Neuronal stem cell (in vitro differentiated cells): Measurements from ENCODE around the gene NHLRC4.

ENCODE experiments used
- DNase-seq: peaks from one replicate; pipeline ENCODE4 v3.0.0-alpha.2; 2013; ENCODE audit warnings: low spot score
- H2AFZ ChIP-seq: one replicate; pipeline ENCODE4 v1.6.1; 2013; ENCODE audit warnings: mild to moderate bottlenecking, low read length, inconsistent platforms
- H2AK5ac ChIP-seq: 2 replicates; pipeline ENCODE4 v1.6.1; 2013; ENCODE audit warnings: low read depth, mild to moderate bottlenecking, inconsistent platforms, low read length, moderate library complexity, mixed read lengths
- H2BK120ac ChIP-seq: 2 replicates; pipeline ENCODE4 v1.6.1; 2013; ENCODE audit warnings: low read depth, mild to moderate bottlenecking, inconsistent platforms, low read length, moderate library complexity, mixed read lengths
- H2BK12ac ChIP-seq: one replicate; pipeline ENCODE4 v1.6.1; 2013; ENCODE audit warnings: low read length, inconsistent platforms
- H2BK15ac ChIP-seq: 2 replicates; pipeline ENCODE4 v1.6.1; 2013; ENCODE audit warnings: mild to moderate bottlenecking, low read length, inconsistent platforms, mixed read lengths
- H2BK5ac ChIP-seq: one replicate; pipeline ENCODE4 v1.6.1; 2013; ENCODE audit warnings: inconsistent platforms, mild to moderate bottlenecking, low read length, moderate library complexity
- H3K14ac ChIP-seq: one replicate; pipeline ENCODE4 v1.6.1; 2013; ENCODE audit warnings: low read length, inconsistent platforms
- H3K18ac ChIP-seq: 2 replicates; pipeline ENCODE4 v1.6.1; 2013; ENCODE audit warnings: low read length, inconsistent platforms
- H3K23ac ChIP-seq: 2 replicates; pipeline ENCODE4 v1.6.1; 2013; ENCODE audit warnings: low read depth, mild to moderate bottlenecking, mixed read lengths, low read length, inconsistent platforms; ENCODE audit not compliant: poor library complexity
- H3K27ac ChIP-seq: replicated peaks from 3 replicates; pipeline ENCODE4 v1.5.1; 2013; ENCODE audit warnings: low read length, inconsistent platforms
- H3K27me3 ChIP-seq, 3 experiments: 2 replicates each; pipeline ENCODE4 v1.6.1; 2013; ENCODE audit warnings: low read length in 3 of 3, mild to moderate bottlenecking in 2 of 3, inconsistent platforms in 1 of 3, low read depth in 1 of 3, mixed read lengths in 1 of 3, moderate library complexity in 1 of 3; ENCODE audit not compliant: control insufficient read depth in 3 of 3, insufficient read depth in 3 of 3
- H3K36me3 ChIP-seq, 2 donors: replicated peaks in 1 of 2; 2 replicates each; pipeline ENCODE4 v1.6.1; 2013; ENCODE audit warnings: low read length in 2 of 2; ENCODE audit not compliant: control insufficient read depth in 2 of 2, insufficient read depth in 2 of 2
- H3K4ac ChIP-seq: 2 replicates; pipeline ENCODE4 v1.6.1; 2013; ENCODE audit warnings: inconsistent platforms, mild to moderate bottlenecking, low read length, moderate library complexity
- H3K4me1 ChIP-seq, 2 donors: 1 replicate in 1 of 2; 2 replicates in 1 of 2; pipeline ENCODE4 v1.6.1; 2013; ENCODE audit warnings: low read length in 2 of 2, low read depth in 1 of 2; ENCODE audit not compliant: control insufficient read depth in 2 of 2, insufficient read depth in 1 of 2
- H3K4me2 ChIP-seq: one replicate; pipeline ENCODE4 v1.6.1; 2013; ENCODE audit warnings: mild to moderate bottlenecking, low read length, inconsistent platforms; ENCODE audit not compliant: insufficient read depth, poor library complexity, severe bottlenecking
- H3K4me3 ChIP-seq, 2 donors: 2 replicates each; pipeline ENCODE4 v1.5.1; 2013; ENCODE audit warnings: low read length in 2 of 2, mild to moderate bottlenecking in 2 of 2, inconsistent platforms in 1 of 2, moderate library complexity in 1 of 2
- H3K79me1 ChIP-seq: one replicate; pipeline ENCODE4 v1.6.1; 2013; ENCODE audit warnings: low read depth, mild to moderate bottlenecking, inconsistent platforms, low read length, moderate library complexity
- H3K9ac ChIP-seq: one replicate; pipeline ENCODE4 v1.6.1; 2013; ENCODE audit warnings: mild to moderate bottlenecking, low read depth, low read length, inconsistent platforms; ENCODE audit not compliant: poor library complexity
- H3K9me3 ChIP-seq, 2 donors: replicated peaks in 1 of 2; 2 replicates each; pipeline versions ENCODE3 to v1.6.1; 2013; ENCODE audit warnings: low read length in 2 of 2, mild to moderate bottlenecking in 2 of 2, inconsistent platforms in 1 of 2, low read depth in 1 of 2, mixed read lengths in 1 of 2, moderate library complexity in 1 of 2; ENCODE audit not compliant: control insufficient read depth in 2 of 2, insufficient read depth in 1 of 2
- H4K8ac ChIP-seq: one replicate; pipeline ENCODE4 v1.6.1; 2013; ENCODE audit warnings: low read depth, mild to moderate bottlenecking, inconsistent platforms, low read length, moderate library complexity
- H4K91ac ChIP-seq: one replicate; pipeline ENCODE4 v1.6.1; 2013; ENCODE audit warnings: low read length, low read depth, mild to moderate bottlenecking, inconsistent platforms; ENCODE audit not compliant: poor library complexity
- WGBS, 2 donors: extraction: QIAGEN DNeasy Blood & Tissue Kit; methylation state at CpG; one replicate each; pipeline ENCODE4 v1.1.7; 2013; ENCODE audit warnings: missing lambda C conversion rate in 2 of 2, mixed read lengths in 1 of 2; ENCODE audit not compliant: insufficient read length in 2 of 2, insufficient replicate concordance in 1 of 2; ENCODE audit errors: extremely low coverage in 2 of 2; 5-methylcytosine and 5-hydroxymethylcytosine counted together

Gene NHLRC4

DNA sequence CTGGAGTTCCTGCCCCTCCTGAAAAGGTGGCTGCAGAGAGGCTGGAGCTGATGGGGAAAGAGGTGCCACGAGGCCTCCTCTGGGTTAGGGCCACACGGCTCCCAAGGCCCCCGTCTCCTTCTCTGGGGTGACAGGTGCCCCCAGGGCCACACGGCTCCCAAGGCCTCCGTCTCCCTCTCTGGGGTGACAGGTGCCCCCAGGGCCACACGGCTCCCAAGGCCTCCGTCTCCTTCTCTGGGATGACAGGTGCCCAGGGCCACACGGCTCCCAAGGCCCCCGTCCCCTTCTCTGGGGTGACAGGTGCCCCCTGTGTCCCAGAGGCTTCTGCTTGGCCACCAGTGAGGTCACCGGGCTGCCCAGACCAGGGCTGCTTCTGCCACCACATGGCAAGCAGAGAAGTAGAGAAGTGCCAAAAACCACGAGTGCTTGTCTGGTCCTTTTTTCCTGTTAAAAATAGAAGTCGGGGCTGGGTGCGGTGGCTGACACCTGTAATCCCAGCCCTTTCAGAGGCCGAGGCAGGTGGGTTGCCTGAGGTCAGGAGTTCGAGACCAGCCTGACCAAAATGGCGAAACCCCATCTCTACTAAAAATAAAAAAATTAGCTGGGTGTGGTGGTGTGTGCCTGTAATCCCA lies 35.2 kb upstream of the NHLRC4 start:
- Histone ChIP-seq H2BK12ac (peak overlapping the region; percentile 58), H4K91ac (no peak overlapping the region), H3K27me3 (no peaks in the 10 kb centered on the region), H2BK15ac (no peak overlapping the region), H3K14ac (no peak overlapping the region), H3K4me3 (no peak overlapping the region), H3K79me1 (peaks cover 37% of the 10 kb centered on the region), H3K18ac (no peak overlapping the region), H3K36me3 (peaks cover 0 to 15% of the 10 kb centered on the region in 2 donors), H2AK5ac (no peak overlapping the region), H3K4me1 (peaks cover 7 to 14% of the 10 kb centered on the region in 2 donors), H3K9ac (no peak overlapping the region), H3K9me3 (no peaks in the 10 kb centered on the region), H2BK5ac (no peak overlapping the region), H3K23ac (no peak overlapping the region), H3K4me2 (no peak overlapping the region), H3K27ac (no peak overlapping the region), H4K8ac (no peak overlapping the region), H2AFZ (no peak overlapping the region), H3K4ac (no peak overlapping the region), H2BK120ac (no peak overlapping the region)
- DNase-seq: no peak
- no CpG with 5 or more reads among the region's 16 CpGs for WGBS, 2 donors

GRCh38 chr16:533391-534123 lies 33.2 kb upstream of the NHLRC4 start:
- Histone ChIP-seq H2BK15ac (peak overlapping the region; percentile 85), H2AK5ac (peak overlapping the region; percentile 56), H4K8ac (no peak overlapping the region), H2BK5ac (no peak overlapping the region), H3K18ac (peak overlapping the region; percentile 19), H3K36me3 (peaks cover 3 to 22% of the 10 kb centered on the region in 2 donors), H3K79me1 (peaks cover 42% of the 10 kb centered on the region), H3K27me3 (no peaks in the 10 kb centered on the region), H3K4me1 (peaks cover 6 to 13% of the 10 kb centered on the region in 2 donors), H3K23ac (peak overlapping the region; percentile 80), H2BK12ac (no peak overlapping the region), H3K9me3 (no peaks in the 10 kb centered on the region), H3K9ac (peak overlapping the region; percentile 50), H2BK120ac (no peak overlapping the region), H3K4ac (no peak overlapping the region), H3K14ac (peak overlapping the region; percentile 94), H2AFZ (no peak overlapping the region), H4K91ac (no peak overlapping the region), H3K4me3 (no peak overlapping the region), H3K4me2 (no peak overlapping the region), H3K27ac (no peak overlapping the region)
- DNase-seq: no peak
- WGBS, 2 donors: no CpG with 5 or more reads among the region's 30 CpGs

- Histone ChIP-seq H3K79me1 (peaks cover 39% of the 10 kb centered on the region), H3K23ac (peak overlapping the region; percentile 80), H3K36me3 (peaks cover 3 to 22% of the 10 kb centered on the region in 2 donors), H2AK5ac (peak overlapping the region; percentile 56), H2BK120ac (no peak overlapping the region), H2BK15ac (no peak overlapping the region), H3K14ac (no peak overlapping the region), H3K4ac (no peak overlapping the region), H2AFZ (no peak overlapping the region), H3K4me3 (no peak overlapping the region), H3K4me1 (peaks cover 2 to 7% of the 10 kb centered on the region in 2 donors), H2BK12ac (no peak overlapping the region), H4K91ac (no peak overlapping the region), H3K4me2 (no peak overlapping the region), H2BK5ac (no peak overlapping the region), H3K27ac (no peak overlapping the region), H3K18ac (no peak overlapping the region), H4K8ac (no peak overlapping the region), H3K27me3 (no peaks in the 10 kb centered on the region), H3K9me3 (no peaks in the 10 kb centered on the region), H3K9ac (no peak overlapping the region)
- DNase-seq: no peak
- no CpG with 5 or more reads among the region's 21 CpGs for WGBS, 2 donors
Observed at GRCh38 chr16:534135-534534, 32.7 kb upstream of the NHLRC4 start.

GRCh38 chr16:534856-535445 lies 31.9 kb upstream of the NHLRC4 start:
- Histone ChIP-seq H3K9me3 (no peaks in the 10 kb centered on the region), H3K4me1 (no peaks in the 10 kb centered on the region), H3K36me3 (peaks cover 3 to 15% of the 10 kb centered on the region in 2 donors), H3K4me3 (no peak overlapping the region), H3K9ac (peak overlapping the region; percentile 60), H3K79me1 (peaks cover 36% of the 10 kb centered on the region), H3K27ac (no peak overlapping the region), H2BK12ac (peak overlapping the region; percentile 58), H2BK5ac (no peak overlapping the region), H2AK5ac (no peak overlapping the region), H3K23ac (peak overlapping the region; percentile 89), H2BK15ac (no peak overlapping the region), H2BK120ac (no peak overlapping the region), H3K27me3 (no peaks in the 10 kb centered on the region), H3K4me2 (no peak overlapping the region), H4K8ac (no peak overlapping the region), H2AFZ (no peak overlapping the region), H3K4ac (no peak overlapping the region), H3K18ac (peak overlapping the region; percentile 48), H4K91ac (no peak overlapping the region), H3K14ac (peak overlapping the region; percentile 56)
- no CpG with 5 or more reads among the region's 27 CpGs for WGBS, 2 donors
- no peak for DNase-seq
